Measurements from ENCODE around the gene SLC46A3.
"Not testable (repeated sequence)": the region's sequence is repeated elsewhere in the genome, so short reads cannot be mapped to it uniquely, and the experiment has no call there.

Gene SLC46A3

DNA sequence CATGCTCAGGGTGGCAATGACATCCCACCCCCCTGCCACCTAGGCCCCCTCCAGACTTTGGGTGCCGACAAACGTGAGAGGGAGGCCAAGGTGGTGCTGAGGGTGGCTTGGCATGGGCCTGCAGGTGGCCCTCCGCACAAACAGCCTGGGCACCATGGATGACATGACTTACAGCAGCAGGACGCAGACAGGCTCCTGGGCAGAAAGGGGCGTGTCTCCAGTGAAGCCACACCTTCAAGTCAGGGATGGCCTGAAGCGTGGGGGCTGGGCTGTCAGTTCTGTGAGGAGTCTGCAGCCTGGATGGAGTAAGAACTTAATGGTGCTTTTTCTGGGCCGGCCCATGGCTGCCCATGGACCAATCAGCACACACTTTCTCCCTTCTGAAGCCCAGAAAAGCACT lies 34.5 kb downstream of the SLC46A3 start:
- TF ChIP-seq, protein P1, sequence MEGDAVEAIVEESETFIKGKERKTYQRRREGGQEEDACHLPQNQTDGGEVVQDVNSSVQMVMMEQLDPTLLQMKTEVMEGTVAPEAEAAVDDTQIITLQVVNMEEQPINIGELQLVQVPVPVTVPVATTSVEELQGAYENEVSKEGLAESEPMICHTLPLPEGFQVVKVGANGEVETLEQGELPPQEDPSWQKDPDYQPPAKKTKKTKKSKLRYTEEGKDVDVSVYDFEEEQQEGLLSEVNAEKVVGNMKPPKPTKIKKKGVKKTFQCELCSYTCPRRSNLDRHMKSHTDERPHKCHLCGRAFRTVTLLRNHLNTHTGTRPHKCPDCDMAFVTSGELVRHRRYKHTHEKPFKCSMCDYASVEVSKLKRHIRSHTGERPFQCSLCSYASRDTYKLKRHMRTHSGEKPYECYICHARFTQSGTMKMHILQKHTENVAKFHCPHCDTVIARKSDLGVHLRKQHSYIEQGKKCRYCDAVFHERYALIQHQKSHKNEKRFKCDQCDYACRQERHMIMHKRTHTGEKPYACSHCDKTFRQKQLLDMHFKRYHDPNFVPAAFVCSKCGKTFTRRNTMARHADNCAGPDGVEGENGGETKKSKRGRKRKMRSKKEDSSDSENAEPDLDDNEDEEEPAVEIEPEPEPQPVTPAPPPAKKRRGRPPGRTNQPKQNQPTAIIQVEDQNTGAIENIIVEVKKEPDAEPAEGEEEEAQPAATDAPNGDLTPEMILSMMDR (IDR thresholded peaks at IDR 0.05): no peak
- no peak for DNase-seq (ENCODE audit: low spot score)
- H3K4me3 ChIP-seq: no peak overlapping the region
- H3K27ac ChIP-seq: no peak overlapping the region

GRCh38 chr13:28683169-28683568 lies 35.6 kb downstream of the SLC46A3 start:
- H3K4me3 ChIP-seq; H3K27ac ChIP-seq; DNase-seq (ENCODE audit: low spot score): not testable (repeated sequence)

GRCh38 chr13:28680541-28680940 lies 38.2 kb downstream of the SLC46A3 start:
- no peak for DNase-seq (ENCODE audit: low spot score)
- TF ChIP-seq, protein P1 (IDR thresholded peaks at IDR 0.05): no peak
- H3K4me3 ChIP-seq: no peak overlapping the region
- H3K27ac ChIP-seq: no peak overlapping the region

DNA sequence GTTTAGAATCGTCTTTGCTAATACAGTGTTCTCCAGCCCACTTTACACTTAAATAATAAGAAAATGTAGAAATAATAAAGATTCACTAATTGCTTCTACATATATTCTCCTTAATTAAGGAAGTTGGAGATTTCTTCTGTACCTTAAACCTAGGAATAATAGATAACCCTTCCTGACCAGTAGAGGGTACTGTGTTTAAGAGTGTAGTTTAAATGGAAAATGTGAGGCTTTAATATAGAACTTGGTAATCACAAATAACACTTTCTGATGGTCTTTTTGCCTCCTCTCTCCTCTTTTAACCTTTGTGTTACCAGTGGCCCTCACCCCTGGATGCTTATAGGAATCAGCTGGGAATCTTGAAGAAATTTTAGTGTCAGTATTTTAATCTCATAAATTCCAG lies 39.1 kb downstream of the SLC46A3 start:
- Histone ChIP-seq H3K27ac (no peak overlapping the region), H3K4me3 (no peak overlapping the region)
- DNase-seq (ENCODE audit: low spot score): no peak
- TF ChIP-seq, protein P1 (IDR thresholded peaks at IDR 0.05): no peak

DNA sequence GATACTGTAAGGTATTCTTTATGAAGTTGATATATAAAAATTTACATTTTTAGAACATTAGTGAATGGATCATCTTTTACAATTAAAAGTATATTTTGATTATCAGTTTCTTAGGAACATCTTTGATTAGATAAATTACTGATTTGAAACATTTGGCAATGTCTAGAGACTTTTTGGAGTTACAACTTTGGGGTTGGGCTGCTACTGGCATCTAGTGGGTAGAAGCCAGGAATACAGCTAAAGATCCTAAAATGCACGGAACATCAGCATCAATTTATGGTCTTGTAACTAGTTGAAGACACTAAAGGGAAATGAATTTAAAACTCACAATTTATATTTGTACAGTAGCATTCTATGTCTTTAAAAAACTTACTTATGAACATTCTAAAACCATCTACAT lies 40.0 kb downstream of the SLC46A3 start:
- no peak overlapping the region for H3K27ac ChIP-seq
- no peak for DNase-seq (ENCODE audit: low spot score)
- TF ChIP-seq, protein P1 (IDR thresholded peaks at IDR 0.05): no peak
- H3K4me3 ChIP-seq: no peak overlapping the region

- no peak overlapping the region for H3K4me3 ChIP-seq
- DNase-seq (ENCODE audit: low spot score): no peak
- H3K27ac ChIP-seq: no peak overlapping the region
- TF ChIP-seq, protein P1 (IDR thresholded peaks at IDR 0.05): no peak
Measured at GRCh38 chr13:28671126-28671792, 47.5 kb downstream of the SLC46A3 start.

DNA sequence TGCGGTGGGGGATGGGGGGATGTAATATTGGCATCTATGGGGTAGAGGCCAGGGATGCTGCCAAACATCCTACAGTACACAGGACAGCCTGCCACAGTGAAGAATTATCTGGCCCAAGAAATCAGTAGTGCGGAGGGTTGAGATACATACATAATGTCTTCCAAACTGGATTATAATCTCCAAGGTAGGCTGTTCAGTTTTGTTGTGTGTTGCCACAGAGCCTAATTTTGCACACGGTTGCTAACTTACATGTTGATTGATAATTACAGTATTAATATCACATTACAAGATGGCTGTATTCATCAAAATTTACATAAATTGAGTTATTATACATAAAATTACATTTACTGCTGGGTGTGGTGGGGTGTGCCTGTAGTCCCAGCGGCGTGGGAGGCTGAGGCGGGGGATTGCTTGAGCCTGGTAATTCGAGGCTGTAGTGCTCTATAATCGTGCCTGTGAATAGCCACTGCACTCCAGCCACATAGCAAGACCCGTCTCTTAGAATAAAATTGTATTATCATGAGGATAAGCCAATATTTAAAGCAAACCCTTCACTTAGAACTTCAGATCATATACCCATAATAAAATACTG lies 51.8 kb downstream of the SLC46A3 start:
- Histone ChIP-seq H3K4me3 (no peak overlapping the region), H3K27ac (no peak overlapping the region)
- no peak for DNase-seq (ENCODE audit: low spot score)
- TF ChIP-seq, protein P1 (IDR thresholded peaks at IDR 0.05): no peak

Data from coronary artery (tissue), 2 donors.